Loucy (cell line): Measurements from ENCODE around the gene SGIP1.
"Not testable (repeated sequence)": the region's sequence is repeated elsewhere in the genome, so short reads cannot be mapped to it uniquely, and the experiment has no call there.

Source experiments
- H2AFZ ChIP-seq: fragments of 200-600 bp; sonication (generic); 2 replicates; pipeline ENCODE4 v1.6.0; 2016; ENCODE audit warnings: antibody characterized with exemption, mild to moderate bottlenecking, low read length, moderate library complexity
- H3F3A ChIP-seq: fragments of 200-600 bp; 2 replicates; pipeline ENCODE4 v1.6.0; 2016; ENCODE audit warnings: antibody characterized with exemption, low read depth, mild to moderate bottlenecking
- H3K27me3 ChIP-seq: fragments of 200-600 bp; sonication (generic); 2 replicates; pipeline ENCODE4 v1.6.1; 2014; ENCODE audit warnings: low read length, mild to moderate bottlenecking; ENCODE audit not compliant: insufficient read depth, poor library complexity, severe bottlenecking
- H3K36me3 ChIP-seq: fragments of 200-600 bp; sonication (generic); 2 replicates; pipeline ENCODE4 v1.6.1; 2016; ENCODE audit warnings: low read length; ENCODE audit not compliant: insufficient read depth
- H3K4me1 ChIP-seq: fragments of 200-600 bp; sonication (generic); 2 replicates; pipeline ENCODE4 v1.5.1; 2014; ENCODE audit warnings: low read length, mild to moderate bottlenecking; ENCODE audit not compliant: insufficient read depth, poor library complexity, severe bottlenecking
- H3K4me2 ChIP-seq: fragments of 200-600 bp; sonication (generic); 2 replicates; pipeline ENCODE4 v1.6.0; 2014; ENCODE audit warnings: antibody characterized with exemption, low read length, low read depth, mild to moderate bottlenecking; ENCODE audit not compliant: poor library complexity, severe bottlenecking
- H3K4me3 ChIP-seq: fragments of 200-600 bp; sonication (generic); 2 replicates; pipeline ENCODE4 v1.5.1; 2014; ENCODE audit warnings: low read length, mild to moderate bottlenecking, mixed read lengths; ENCODE audit not compliant: poor library complexity, severe bottlenecking
- H3K79me2 ChIP-seq: fragments of 200-600 bp; sonication (generic); 2 replicates; pipeline ENCODE4 v1.6.1; 2014; ENCODE audit warnings: low read length; ENCODE audit not compliant: insufficient read depth
- H3K9ac ChIP-seq: fragments of 200-600 bp; sonication (generic); 2 replicates; pipeline ENCODE4 v1.6.0; 2014; ENCODE audit warnings: mild to moderate bottlenecking, low read depth, low read length, moderate library complexity; ENCODE audit not compliant: poor library complexity, severe bottlenecking
- H3K9me2 ChIP-seq: fragments of 200-600 bp; sonication (generic); replicated peaks from 2 replicates; pipeline ENCODE4 v1.6.1; 2016; ENCODE audit warnings: low read depth, low read length, mixed read lengths
- H3K9me3 ChIP-seq: fragments of 200-600 bp; sonication (generic); 2 replicates; pipeline ENCODE4 v1.6.1; 2014; ENCODE audit warnings: mild to moderate bottlenecking, antibody characterized with exemption, low read length, low read depth; ENCODE audit not compliant: insufficient read depth
- H4K20me1 ChIP-seq: fragments of 200-600 bp; sonication (generic); 2 replicates; pipeline ENCODE4 v1.6.0; 2014; ENCODE audit warnings: antibody characterized with exemption, low read length, mild to moderate bottlenecking; ENCODE audit not compliant: insufficient read depth, poor library complexity, severe bottlenecking
- EZH2phosphoT487 ChIP-seq: fragments of 200-600 bp; IDR thresholded peaks from 2 replicates; pipeline ENCODE4 v1.6.1; 2018; ENCODE audit warnings: antibody characterized with exemption, mild to moderate bottlenecking, moderate library complexity, borderline replicate concordance
- TF ChIP-seq, protein P1 (sequence below): fragments of 200-600 bp; sonication (generic); conservative IDR thresholded peaks from 2 replicates; pipeline ENCODE4 v1.5.1; 2014; ENCODE audit warnings: mild to moderate bottlenecking, antibody characterized with exemption, low read length

SGIP1 gene

DNA sequence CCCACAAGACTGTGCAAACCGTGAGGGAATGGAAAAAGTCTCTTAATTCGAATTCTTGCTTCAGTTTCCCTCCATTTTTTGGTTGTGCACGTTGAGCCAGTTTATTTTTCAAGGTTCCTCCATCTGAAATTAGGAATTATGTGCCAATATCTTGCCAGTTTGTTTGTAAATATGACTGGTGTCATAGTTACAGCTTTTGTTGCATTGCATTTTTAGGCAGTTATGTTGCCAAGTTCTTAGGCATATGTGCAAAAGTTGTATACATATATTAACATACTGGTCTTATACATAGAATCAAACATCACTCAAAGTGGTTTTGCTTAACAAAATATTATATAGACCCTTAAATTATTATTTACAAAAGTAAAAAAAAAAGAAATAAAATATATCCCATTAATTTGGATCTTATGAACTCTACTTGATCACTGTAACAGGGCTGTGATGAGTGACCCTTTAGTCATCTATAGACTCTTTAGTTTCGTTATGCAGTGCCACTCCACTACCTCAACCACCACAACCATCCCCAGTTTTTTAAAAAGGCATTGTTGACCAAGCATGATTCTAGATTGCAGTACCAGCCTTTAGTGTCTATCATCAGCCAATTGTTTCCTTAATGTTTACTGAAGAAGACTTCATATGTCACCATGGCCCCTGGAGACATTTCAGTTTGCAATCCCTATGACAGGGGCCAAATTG, 197.4 kb downstream of the SGIP1 start:
- TF ChIP-seq, protein P1, sequence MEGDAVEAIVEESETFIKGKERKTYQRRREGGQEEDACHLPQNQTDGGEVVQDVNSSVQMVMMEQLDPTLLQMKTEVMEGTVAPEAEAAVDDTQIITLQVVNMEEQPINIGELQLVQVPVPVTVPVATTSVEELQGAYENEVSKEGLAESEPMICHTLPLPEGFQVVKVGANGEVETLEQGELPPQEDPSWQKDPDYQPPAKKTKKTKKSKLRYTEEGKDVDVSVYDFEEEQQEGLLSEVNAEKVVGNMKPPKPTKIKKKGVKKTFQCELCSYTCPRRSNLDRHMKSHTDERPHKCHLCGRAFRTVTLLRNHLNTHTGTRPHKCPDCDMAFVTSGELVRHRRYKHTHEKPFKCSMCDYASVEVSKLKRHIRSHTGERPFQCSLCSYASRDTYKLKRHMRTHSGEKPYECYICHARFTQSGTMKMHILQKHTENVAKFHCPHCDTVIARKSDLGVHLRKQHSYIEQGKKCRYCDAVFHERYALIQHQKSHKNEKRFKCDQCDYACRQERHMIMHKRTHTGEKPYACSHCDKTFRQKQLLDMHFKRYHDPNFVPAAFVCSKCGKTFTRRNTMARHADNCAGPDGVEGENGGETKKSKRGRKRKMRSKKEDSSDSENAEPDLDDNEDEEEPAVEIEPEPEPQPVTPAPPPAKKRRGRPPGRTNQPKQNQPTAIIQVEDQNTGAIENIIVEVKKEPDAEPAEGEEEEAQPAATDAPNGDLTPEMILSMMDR, result no peak
- TF ChIP-seq EZH2phosphoT487, result no peak
- Histone ChIP-seq H3K4me2 (no peak overlapping the region), H3K9me3 (peaks cover 3% of the 10 kb centered on the region; the same call in 1 of the 2 replicates), H3K4me1 (peaks cover 52% of the 10 kb centered on the region), H3K27me3 (no peaks in the 10 kb centered on the region), H2AFZ (0 out of 2 replicates have a peak overlapping the region, but pooled peaks have one; percentile 2), H3F3A (peaks cover 19% of the 10 kb centered on the region; the same call in 1 of the 2 replicates), H3K36me3 (no peaks in the 10 kb centered on the region), H4K20me1 (no peaks in the 10 kb centered on the region), H3K9me2 (no peaks in the 10 kb centered on the region), H3K9ac (peak overlapping the region; percentile 70), H3K4me3 (no peak overlapping the region), H3K79me2 (no peaks in the 10 kb centered on the region)

DNA sequence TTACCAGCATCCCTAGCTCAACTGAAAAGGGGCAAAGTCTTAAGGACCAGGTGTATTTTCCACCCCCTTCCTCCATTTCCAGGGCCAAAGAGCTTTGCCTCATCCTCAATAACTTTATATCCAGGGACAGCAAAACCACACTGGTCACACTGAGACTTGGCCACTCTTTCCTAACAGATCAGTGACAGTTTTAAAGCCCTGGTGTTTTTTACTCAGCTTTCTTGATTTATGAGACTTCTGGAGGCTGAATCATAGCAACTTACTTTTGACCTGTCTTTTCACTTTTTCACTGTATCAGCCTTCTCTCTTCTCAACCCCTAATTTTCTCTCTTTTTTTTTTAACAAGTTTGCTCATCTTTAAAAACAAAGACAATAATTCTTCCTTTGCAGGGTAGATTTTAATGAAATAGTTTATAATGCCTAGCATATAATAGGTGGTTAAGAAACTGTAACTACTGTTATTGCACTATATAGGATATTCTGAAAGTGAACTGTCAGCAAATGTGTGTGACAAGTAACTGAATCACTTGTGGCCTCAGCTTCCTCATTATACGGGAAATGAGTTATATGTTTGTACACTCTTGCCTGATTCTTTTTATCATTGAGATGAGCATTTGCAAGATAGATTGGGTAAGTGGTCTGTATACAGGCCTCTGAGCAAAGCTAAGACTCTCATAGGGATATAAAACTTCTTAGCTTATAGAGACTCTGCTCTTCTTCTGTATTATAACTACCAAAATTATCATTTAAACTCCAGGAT, 198.6 kb downstream of the SGIP1 start:
- no peaks in the 10 kb centered on the region for H4K20me1 ChIP-seq
- peaks cover 19% of the 10 kb centered on the region; the same call in 1 of the 2 replicates for H3F3A ChIP-seq
- no peaks in the 10 kb centered on the region for H3K79me2 ChIP-seq
- H3K9me2 ChIP-seq, result no peaks in the 10 kb centered on the region
- H3K36me3 ChIP-seq, result no peaks in the 10 kb centered on the region
- H2AFZ ChIP-seq, result peak overlapping the region; percentile 20; the same call in 1 of the 2 replicates
- H3K4me1 ChIP-seq, result peaks cover 51% of the 10 kb centered on the region
- H3K27me3 ChIP-seq, result no peaks in the 10 kb centered on the region
- H3K4me2 ChIP-seq, result peak overlapping the region; percentile 53
- TF ChIP-seq, protein P1, result no peak
- TF ChIP-seq EZH2phosphoT487, result no peak
- peak overlapping the region; percentile 53 for H3K9ac ChIP-seq
- no peaks in the 10 kb centered on the region for H3K9me3 ChIP-seq
- H3K4me3 ChIP-seq, result peak overlapping the region; percentile 37

DNA sequence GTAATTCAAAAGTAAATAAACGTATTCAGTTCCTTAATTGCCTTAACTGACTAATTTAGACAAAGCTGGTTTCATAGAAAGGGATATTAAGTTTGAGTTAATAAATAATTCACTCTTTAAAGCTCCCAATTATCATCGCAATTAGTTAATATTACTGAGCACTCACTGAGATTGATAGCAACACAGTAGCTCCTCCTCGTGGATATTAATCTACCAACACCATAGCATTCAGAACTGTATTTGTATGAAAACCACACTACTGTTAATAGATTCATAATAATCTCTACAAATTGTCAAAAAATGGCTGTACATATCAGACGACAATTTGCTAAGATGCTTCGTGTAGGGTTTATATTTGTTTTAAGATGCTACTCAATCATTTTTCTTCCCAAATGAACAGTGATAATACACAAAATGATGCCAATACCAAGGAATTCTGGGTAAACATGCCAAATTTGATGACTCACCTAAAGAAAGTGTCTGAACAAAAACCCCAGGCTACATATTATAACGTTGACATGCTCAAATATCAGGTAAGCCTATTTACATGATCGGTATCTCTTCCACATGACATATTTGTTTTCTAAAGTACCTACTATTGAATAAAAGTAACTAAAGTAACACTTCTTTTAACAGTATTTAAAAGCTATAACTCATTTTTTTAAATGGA, 199.5 kb downstream of the SGIP1 start:
- no peaks in the 10 kb centered on the region for H3K9me2 ChIP-seq
- H3K27me3 ChIP-seq, result no peaks in the 10 kb centered on the region
- H3K4me3 ChIP-seq, result no peak overlapping the region
- peak overlapping the region; percentile 53 for H3K4me2 ChIP-seq
- no peaks in the 10 kb centered on the region for H3K9me3 ChIP-seq
- peak overlapping the region; percentile 53 for H3K9ac ChIP-seq
- no peaks in the 10 kb centered on the region for H3K36me3 ChIP-seq
- TF ChIP-seq, protein P1, result peak; percentile 37
- TF ChIP-seq EZH2phosphoT487, result no peak
- H3K79me2 ChIP-seq, result no peaks in the 10 kb centered on the region
- H2AFZ ChIP-seq, result no peak overlapping the region; the same call in 1 of the 2 replicates
- peaks cover 17% of the 10 kb centered on the region; the same call in 1 of the 2 replicates for H3F3A ChIP-seq
- peaks cover 52% of the 10 kb centered on the region for H3K4me1 ChIP-seq
- H4K20me1 ChIP-seq, result no peaks in the 10 kb centered on the region

DNA sequence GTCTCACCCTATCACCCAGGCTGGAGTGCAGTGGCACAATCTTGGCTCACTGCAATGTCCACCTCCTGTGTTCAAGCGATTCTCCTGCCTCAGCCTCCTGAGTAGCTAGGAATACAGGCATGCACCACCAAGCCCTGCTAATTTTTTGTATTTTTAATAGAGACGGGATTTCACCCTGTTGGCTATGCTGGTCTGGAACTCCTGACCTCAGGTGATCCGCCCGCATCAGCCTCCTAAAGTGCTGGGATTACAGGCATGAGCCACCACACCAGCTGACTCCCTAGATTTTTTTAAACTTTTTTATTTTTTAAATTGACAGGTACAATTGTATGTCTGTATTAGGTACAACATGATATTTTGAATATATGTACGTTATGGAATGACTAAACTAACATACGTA, 200.6 kb downstream of the SGIP1 start:
- H2AFZ ChIP-seq, H3K9me3 ChIP-seq, H4K20me1 ChIP-seq, H3K4me2 ChIP-seq, H3F3A ChIP-seq, H3K9me2 ChIP-seq, H3K36me3 ChIP-seq, H3K9ac ChIP-seq, H3K27me3 ChIP-seq, H3K4me3 ChIP-seq, H3K79me2 ChIP-seq: not testable (repeated sequence)
- peaks cover 55% of the 10 kb centered on the region for H3K4me1 ChIP-seq
